HepG2 (cell line): ENCODE data around the gene MACROD2. TPM values are rescaled to one million over a fixed set of nuclear protein-coding genes. Genes with fewer than 3 reads are reported as not detected.

Experiments used
- ATAC-seq: fragments of 200-7000 bp; cut with Tn5 transposase; 3 replicates; pipeline ENCODE4 v1.9.1; 2020; ENCODE audit warnings: mild to moderate bottlenecking, moderate library complexity
- BruUV-seq: library from RNA; stranded (reverse); fragments of 400-500 nt; replicated peaks from 2 replicates; lab custom pipeline; 2021; lab: Mats Ljungman, UMichigan
- CTCF ChIA-PET: fragments of 300-600 bp; formaldehyde crosslinking; extraction: SDS; loops from one replicate; lab custom pipeline; 2021; ENCODE audit warnings: low total read pairs, inconsistent platforms, low intra/inter-chr PET ratio; lab: Yijun Ruan, JAX
- POLR2A ChIA-PET: fragments of 350-600 bp; sonication (Branson Sonifier 250); formaldehyde crosslinking; loops from one replicate; lab custom pipeline; 2020; ENCODE audit warnings: antibody characterized with exemption, inconsistent platforms; lab: Yijun Ruan, JAX
- DNase-seq: peaks from one replicate; pipeline ENCODE4 v3.0.0-alpha.2; 2015; ENCODE audit warnings: low spot score
- FAIRE-seq: peaks from 3 replicates; lab custom pipeline; 2011; peaks lifted over from hg19 to GRCh38; lab: Jason Lieb, UNC
- H2AFZ ChIP-seq: one replicate; pipeline ENCODE4 v1.6.1; 2011; ENCODE audit warnings: low read length, inconsistent platforms
- H3K27ac ChIP-seq: fragments of 300-600 bp; 3 replicates; pipeline ENCODE4 v1.8.0; 2011; ENCODE audit warnings: mixed run types, mild to moderate bottlenecking, mixed read lengths, low read length, inconsistent platforms; ENCODE audit not compliant: insufficient read depth; ENCODE audit errors: extremely low read length
- H3K27me3 ChIP-seq, 2 experiments: fragments of 200-600 bp in 1 of 2; 2 replicates in 1 of 2; 3 replicates in 1 of 2; pipeline versions ENCODE4 v1.6.0 to v1.8.0; 2011; ENCODE audit warnings: low read length in 2 of 2, mild to moderate bottlenecking in 2 of 2, moderate library complexity in 2 of 2, inconsistent platforms in 1 of 2; ENCODE audit not compliant: insufficient read depth in 2 of 2, control insufficient read depth in 1 of 2
- H3K36me3 ChIP-seq, 2 experiments: fragments of 200-600 bp in 1 of 2; replicated peaks in 1 of 2; 2 replicates in 1 of 2; 3 replicates in 1 of 2; pipeline versions ENCODE4 v1.5.1 to v1.8.0; 2011; ENCODE audit warnings: low read length in 2 of 2, inconsistent platforms in 1 of 2; ENCODE audit not compliant: insufficient read depth in 2 of 2, control insufficient read depth in 1 of 2
- H3K4me1 ChIP-seq: 2 replicates; pipeline ENCODE4 v1.5.1; 2012; ENCODE audit warnings: low read length, inconsistent platforms; ENCODE audit not compliant: insufficient read depth
- H3K4me2 ChIP-seq: 2 replicates; pipeline ENCODE4 v1.6.0; 2011; ENCODE audit warnings: low read depth, low read length, inconsistent platforms
- H3K4me3 ChIP-seq, 3 experiments: fragments of 200-600 bp in 1 of 3; sonication (generic), shearing (Covaris generic) in 1 of 3; replicated peaks in 1 of 3; 2 replicates each; pipeline ENCODE4 v1.5.1; 2011 to 2016; ENCODE audit warnings: low read length in 3 of 3, inconsistent platforms in 2 of 3, low read depth in 2 of 3, mild to moderate bottlenecking in 2 of 3, control low read depth in 1 of 3, mixed read lengths in 1 of 3; ENCODE audit not compliant: insufficient read depth in 1 of 3
- H3K79me2 ChIP-seq: one replicate; pipeline ENCODE4 v1.6.1; 2011; ENCODE audit warnings: low read length, inconsistent platforms; ENCODE audit not compliant: insufficient read depth
- H3K9ac ChIP-seq: 2 replicates; pipeline ENCODE4 v1.6.0; 2011; ENCODE audit warnings: mild to moderate bottlenecking, low read depth, low read length, inconsistent platforms; ENCODE audit not compliant: insufficient read depth
- H3K9me3 ChIP-seq: 2 replicates; pipeline ENCODE4 v1.5.1; 2012; ENCODE audit warnings: mild to moderate bottlenecking, low read length
- H4K20me1 ChIP-seq: 2 replicates; pipeline ENCODE4 v1.6.0; 2011; ENCODE audit warnings: inconsistent platforms, mild to moderate bottlenecking, low read length, moderate library complexity; ENCODE audit not compliant: insufficient read depth
- CCDC6 ChIP-seq: sonication (generic); formaldehyde crosslinking; IDR thresholded peaks from 2 replicates; pipeline ENCODE4 v1.8.1; 2022; ENCODE audit warnings: mild to moderate bottlenecking, missing genetic modification reagents, moderate library complexity
- EHMT2 ChIP-seq: fragments of 200-600 bp; sonication (generic); IDR thresholded peaks from 2 replicates; pipeline ENCODE4 v1.7.0; 2017; ENCODE audit warnings: antibody characterized with exemption, low read depth, low read length, borderline replicate concordance
- KLF11 ChIP-seq: IDR thresholded peaks from 2 replicates; pipeline ENCODE4 v1.6.1; 2016; ENCODE audit warnings: missing compliant biosample characterization
- ZNF512B ChIP-seq: sonication (generic); formaldehyde crosslinking; IDR thresholded peaks from 2 replicates; pipeline ENCODE4 v1.5.1; 2020; ENCODE audit warnings: missing genetic modification reagents, mild to moderate bottlenecking, borderline replicate concordance
- ZNF530 ChIP-seq: sonication (generic); formaldehyde crosslinking; IDR thresholded peaks from 2 replicates; pipeline ENCODE4 v1.5.0; 2020; ENCODE audit warnings: low read depth, mild to moderate bottlenecking, missing genetic modification reagents
- ZNF557 ChIP-seq: sonication (generic); formaldehyde crosslinking; IDR thresholded peaks from 2 replicates; pipeline ENCODE4 v1.4.0; 2020; ENCODE audit warnings: missing genetic modification reagents
- ZXDC ChIP-seq: sonication (generic); formaldehyde crosslinking; IDR thresholded peaks from 2 replicates; pipeline ENCODE4 v1.5.0; 2020; ENCODE audit warnings: mild to moderate bottlenecking, missing genetic modification reagents
- WGBS: methylation state at CpG from one replicate; pipeline ENCODE4 v1.1.6; 2017; ENCODE audit warnings: low lambda C conversion rate; 5-methylcytosine and 5-hydroxymethylcytosine counted together
- in situ Hi-C: cut with HindIII; loops from 2 replicates; pipeline ENCODE4 v1.10.0; 2017; ENCODE audit warnings: low pct_unique_long_range_greater_than_20kb; ENCODE audit not compliant: extremely low pct_ligation_motif_present
- intact Hi-C: fragments of 100-400 bp; cut with micrococcal nuclease; formaldehyde crosslinking; loops from one replicate; pipeline ENCODE4 v1.10.0; 2022; ENCODE audit not compliant: unreplicated experiment
- polyA plus RNA-seq, 8 experiments: library from polyadenylated mRNA; depleted of rRNA in 3 of 8; stranded (reverse) in 7 of 8; unstranded in 1 of 8; fragments of >200 nt; fragmentation: Illumina TruSeq in 4 of 8; extraction: Trizol in 4 of 8; gene quantifications; 2 replicates each; pipeline versions ENCODE4 v1.2.1 to v1.2.3, GENCODE V29; 2011 to 2016; ENCODE audit warnings: low read depth in 4 of 8, missing spikeins in 1 of 8, mixed read lengths in 1 of 8; ENCODE audit not compliant: insufficient read depth in 1 of 8
- total RNA-seq, 5 experiments: library from RNA; depleted of rRNA; stranded (reverse); fragments of >200 nt; fragmentation: Illumina TruSeq; extraction: Trizol; gene quantifications; 2 replicates each; pipeline ENCODE4 v1.2.3, GENCODE V29; 2016; ENCODE audit warnings: low read depth in 1 of 5

The MACROD2 gene
- total and polyA plus RNA-seq, 2 of the 13 experiments (the other 11 are each of a cell fraction or from before 2014, with no cell fraction given) = 0.13 to 0.51 TPM

- no peak for TF ChIP-seq ZXDC (CRISPR knock-in tag)
- TF ChIP-seq EHMT2 = no peak
- TF ChIP-seq ZNF530 (CRISPR knock-in tag) = no peak
- no peak for TF ChIP-seq KLF11 (CRISPR knock-in tag)
- no peak for ATAC-seq
- POLR2A ChIA-PET = no interaction called here
- Histone ChIP-seq H3K27me3 (no peaks in the 10 kb centered on the region), H3K4me2 (no peak overlapping the region), H3K4me1 (no peaks in the 10 kb centered on the region), H3K9me3 (no peaks in the 10 kb centered on the region), H3K27ac (no peak overlapping the region), H3K79me2 (no peaks in the 10 kb centered on the region), H3K4me3 (no peak overlapping the region), H2AFZ (no peak overlapping the region), H4K20me1 (no peaks in the 10 kb centered on the region), H3K36me3 (no peaks in the 10 kb centered on the region), H3K9ac (no peak overlapping the region)
- no TSS peak for BruUV-seq
- intact Hi-C loops (no loop called here), in situ Hi-C loops (no loop called here)
- CTCF ChIA-PET = no interaction called here
- FAIRE-seq = no peak
- no peak for DNase-seq
- 27% methylated on average over 4 of the region's 4 CpGs for WGBS
Measured at GRCh38 chr20:14005996-14006395, 10.7 kb downstream of the MACROD2 start.

- WGBS = 17% methylated on average over 2 of the region's 2 CpGs
- no TSS peak for BruUV-seq
- no peaks in the 10 kb centered on the region for H3K27me3 ChIP-seq
- H3K9me3 ChIP-seq = no peaks in the 10 kb centered on the region
- ATAC-seq (no peak), FAIRE-seq (no peak), DNase-seq (no peak)
- H3K36me3 ChIP-seq = no peaks in the 10 kb centered on the region
- H3K79me2 ChIP-seq = no peaks in the 10 kb centered on the region
- in situ Hi-C loops (no loop called here), intact Hi-C loops (no loop called here)
- no peak overlapping the region for H2AFZ ChIP-seq
- no peak overlapping the region for H3K4me3 ChIP-seq
- no peak overlapping the region for H3K27ac ChIP-seq
- ChIA-PET CTCF (no interaction called here), POLR2A (no interaction called here)
- no peak overlapping the region for H3K4me2 ChIP-seq
- H3K9ac ChIP-seq = no peak overlapping the region
- no peaks in the 10 kb centered on the region for H3K4me1 ChIP-seq
- H4K20me1 ChIP-seq = no peaks in the 10 kb centered on the region
- TF ChIP-seq ZNF557 (CRISPR knock-in tag) (no peak), CCDC6 (CRISPR knock-in tag) (no peak), ZNF512B (CRISPR knock-in tag) (no peak)
Measured at GRCh38 chr20:14009208-14009607, 13.9 kb downstream of the MACROD2 start.
